HCT116 (cell line): ENCODE measurements around the gene ATXN7L2. TPM values are rescaled to one million over a fixed set of nuclear protein-coding genes. Genes with fewer than 3 reads are reported as not detected.

ENCODE experiments used
- ATAC-seq: fragments of 200-7000 bp; cut with Tn5 transposase; 2 replicates; pipeline ENCODE4 v1.9.1; 2020; ENCODE audit warnings: mild to moderate bottlenecking, moderate library complexity
- BruUV-seq: library from RNA; stranded (reverse); fragments of 400-500 nt; replicated peaks from 2 replicates; lab custom pipeline; 2021; lab: Mats Ljungman, UMichigan
- CTCF ChIA-PET: fragments of 300-600 bp; sonication (Branson Sonifier 250); formaldehyde crosslinking; loops from one replicate; lab custom pipeline; 2021; ENCODE audit warnings: antibody characterized with exemption; lab: Charles Lee
- POLR2A ChIA-PET: fragments of 300-600, 350-600 bp; sonication (Branson Sonifier 250); formaldehyde crosslinking; loops from one replicate; lab custom pipeline; 2021; ENCODE audit warnings: antibody characterized with exemption; lab: Charles Lee
- RAD21 ChIA-PET, 2 experiments: fragments of 300-600 bp; sonication (Branson Sonifier 250); formaldehyde crosslinking; loops; one replicate each; lab custom pipeline; 2023; ENCODE audit warnings: low total read pairs in 2 of 2; ENCODE audit not compliant: uncharacterized antibody in 2 of 2, unreplicated experiment in 2 of 2, low non-redundant PET in 1 of 2; lab: Charles Lee
- DNase-seq: peaks from one replicate; pipeline ENCODE4 v3.0.0-alpha.2; 2010; ENCODE audit warnings: low read depth, low spot score
- H2AFZ ChIP-seq: fragments of 200-600 bp; shearing (Covaris generic), sonication (generic); 2 replicates; pipeline ENCODE4 v1.6.1; 2017; ENCODE audit warnings: low read depth, mixed run types, mixed read lengths, antibody characterized with exemption, low read length; ENCODE audit not compliant: poor library complexity, severe bottlenecking
- H3K27ac ChIP-seq: 2 replicates; pipeline ENCODE4 v1.5.1; 2012; ENCODE audit warnings: low read depth, low read length
- H3K27me3 ChIP-seq: fragments of 200-600 bp; sonication (generic); 2 replicates; pipeline ENCODE4 v1.6.1; 2016; ENCODE audit warnings: mixed run types, low read length, mixed read lengths; ENCODE audit not compliant: insufficient read depth
- H3K36me3 ChIP-seq, 2 experiments: fragments of 200-500 bp in 1 of 2; fragments of 200-600 bp in 1 of 2; sonication (Bioruptor generic) in 1 of 2; sonication (generic) in 1 of 2; 2 replicates each; pipeline versions ENCODE4 v1.5.1 to v1.6.1; 2014 to 2016; ENCODE audit warnings: low read length in 2 of 2, inconsistent platforms in 1 of 2, mixed read lengths in 1 of 2, mixed run types in 1 of 2; ENCODE audit not compliant: insufficient read depth in 2 of 2, control insufficient read depth in 1 of 2
- H3K4me1 ChIP-seq, 2 experiments: fragments of 200-600 bp in 1 of 2; sonication (generic) in 1 of 2; 2 replicates each; pipeline versions ENCODE4 v1.5.1 to v1.6.1; 2012 to 2017; ENCODE audit warnings: low read length in 2 of 2, inconsistent platforms in 1 of 2, mild to moderate bottlenecking in 1 of 2, mixed read lengths in 1 of 2, mixed run types in 1 of 2, moderate library complexity in 1 of 2; ENCODE audit not compliant: insufficient read depth in 2 of 2, control insufficient read depth in 1 of 2
- H3K4me2 ChIP-seq: fragments of 200-600 bp; sonication (generic); 2 replicates; pipeline ENCODE4 v1.6.1; 2017; ENCODE audit warnings: mixed run types, low read length, mixed read lengths
- H3K4me3 ChIP-seq, 2 experiments: fragments of 200-600 bp in 1 of 2; sonication (generic) in 1 of 2; replicated peaks in 1 of 2; 2 replicates each; pipeline ENCODE4 v1.5.1; 2011 to 2016; ENCODE audit warnings: low read length in 2 of 2, control low read depth in 1 of 2, low read depth in 1 of 2, mild to moderate bottlenecking in 1 of 2, mixed read lengths in 1 of 2, mixed run types in 1 of 2
- H3K79me2 ChIP-seq: fragments of 200-600 bp; sonication (generic); 2 replicates; pipeline ENCODE4 v1.6.1; 2017; ENCODE audit warnings: mild to moderate bottlenecking, mixed run types, low read length, moderate library complexity, mixed read lengths; ENCODE audit not compliant: insufficient read depth
- H3K9ac ChIP-seq: fragments of 200-600 bp; sonication (generic); 2 replicates; pipeline ENCODE4 v1.6.1; 2016; ENCODE audit warnings: low read length, mixed read lengths
- H3K9me2 ChIP-seq: fragments of 200-600 bp; sonication (generic), shearing (Covaris generic); 2 replicates; pipeline ENCODE4 v1.6.1; 2017; ENCODE audit warnings: mixed run types, mild to moderate bottlenecking, moderate library complexity; ENCODE audit not compliant: insufficient read depth
- H3K9me3 ChIP-seq, 2 experiments: fragments of 200-500 bp in 1 of 2; fragments of 200-600 bp in 1 of 2; sonication (Bioruptor generic) in 1 of 2; sonication (generic) in 1 of 2; 2 replicates each; pipeline ENCODE4 v1.6.1; 2014 to 2017; ENCODE audit warnings: low read length in 2 of 2, mixed read lengths in 2 of 2, inconsistent platforms in 1 of 2, low read depth in 1 of 2, mild to moderate bottlenecking in 1 of 2, mixed run types in 1 of 2, moderate library complexity in 1 of 2; ENCODE audit not compliant: control insufficient read depth in 1 of 2, insufficient read depth in 1 of 2
- H4K20me1 ChIP-seq: fragments of 200-600 bp; sonication (generic), shearing (Covaris generic); 2 replicates; pipeline ENCODE4 v1.6.1; 2017; ENCODE audit warnings: mixed run types, mild to moderate bottlenecking, moderate library complexity; ENCODE audit not compliant: insufficient read depth
- CBX3 ChIP-seq: IDR thresholded peaks from 2 replicates; pipeline ENCODE4 v1.6.1; 2012; ENCODE audit warnings: low read depth
- ELF1 ChIP-seq: IDR thresholded peaks from 2 replicates; pipeline ENCODE4 v1.6.1; 2012; ENCODE audit warnings: low read depth, borderline replicate concordance
- EZH2 ChIP-seq: fragments of 200-600 bp; sonication (generic); IDR thresholded peaks from 2 replicates; pipeline ENCODE4 v1.6.1; 2017; ENCODE audit warnings: antibody characterized with exemption, mixed run types
- EZH2phosphoT487 ChIP-seq: fragments of 200-600 bp; IDR thresholded peaks from 2 replicates; pipeline ENCODE4 v1.6.1; 2018; ENCODE audit warnings: antibody characterized with exemption, borderline replicate concordance
- JUND ChIP-seq: IDR thresholded peaks from 2 replicates; pipeline ENCODE4 v1.6.1; 2012
- POLR2AphosphoS5 ChIP-seq: IDR thresholded peaks from 2 replicates; pipeline ENCODE4 v1.6.1; 2011; ENCODE audit warnings: mild to moderate bottlenecking, low read depth, low read length, moderate library complexity
- RAD21 ChIP-seq: IDR thresholded peaks from 2 replicates; pipeline ENCODE4 v1.6.1; 2012; ENCODE audit warnings: low read depth, mild to moderate bottlenecking
- REST ChIP-seq: IDR thresholded peaks from 2 replicates; pipeline ENCODE4 v1.6.1; 2012; ENCODE audit warnings: low read depth
- SRF ChIP-seq: IDR thresholded peaks from 2 replicates; pipeline ENCODE4 v1.6.1; 2012; ENCODE audit warnings: low read depth
- TCF7L2 ChIP-seq: IDR thresholded peaks from 2 replicates; pipeline ENCODE4 v1.7.0; 2011; ENCODE audit warnings: borderline replicate concordance, inconsistent platforms; ENCODE audit not compliant: insufficient read depth, insufficient read length; ENCODE audit errors: extremely low read depth
- intact Hi-C: fragments of 100-400 bp; cut with micrococcal nuclease; formaldehyde crosslinking; loops from 2 replicates; pipeline ENCODE4 v1.10.0; 2022
- total RNA-seq: library from RNA; stranded (reverse); gene quantifications from one replicate; pipeline ENCODE4 v1.2.1, GENCODE V29; 2021; ENCODE audit not compliant: unreplicated experiment

ATXN7L2 gene
- total RNA-seq, 1 experiment from 2014 or later = 7.2 TPM

GRCh38 chr1:109501644-109502363 is 18.1 kb downstream of the ATXN7L2 start:
- no peaks in the 10 kb centered on the region for H3K9me3 ChIP-seq
- no peaks in the 10 kb centered on the region for H4K20me1 ChIP-seq
- no peak overlapping the region for H3K27ac ChIP-seq
- no peak overlapping the region for H3K4me2 ChIP-seq
- H3K36me3 ChIP-seq = peaks cover 0 to 4% of the 10 kb centered on the region in 2 experiments; a peak in 1 of 4 replicates
- TF ChIP-seq SRF = no peak
- TF ChIP-seq TCF7L2 = no peak
- no peak for TF ChIP-seq ELF1
- no peak for TF ChIP-seq REST
- TF ChIP-seq POLR2AphosphoS5 = no peak
- no peak for TF ChIP-seq JUND
- TF ChIP-seq RAD21 = no peak
- no peak for TF ChIP-seq CBX3
- TF ChIP-seq EZH2 = no peak
- TF ChIP-seq EZH2phosphoT487 = no peak
- no peaks in the 10 kb centered on the region for H3K27me3 ChIP-seq
- no peak overlapping the region for H3K4me3 ChIP-seq
- no peak for DNase-seq
- ChIA-PET POLR2A (no interaction called here), RAD21 (no interaction called here), CTCF (interaction anchor here (2.1 to 2.3 kb wide), 2 partner anchors 8 to 31 kb away, joined by 6 to 8 read pairs; partner anchors contain the start of gene CYB561D1)
- no peak overlapping the region for H3K9ac ChIP-seq
- BruUV-seq = no TSS peak
- no peak for ATAC-seq
- intact Hi-C loops = no loop called here
- H3K4me1 ChIP-seq = peaks cover 0 to 3% of the 10 kb centered on the region in 2 experiments; a peak in 1 of 4 replicates
- H3K79me2 ChIP-seq = no peaks in the 10 kb centered on the region
- H3K9me2 ChIP-seq = no peaks in the 10 kb centered on the region; the same call in 1 of the 2 replicates
- no peak overlapping the region for H2AFZ ChIP-seq
